Measurements from ENCODE around the gene COX15.

The COX15 gene

DNA sequence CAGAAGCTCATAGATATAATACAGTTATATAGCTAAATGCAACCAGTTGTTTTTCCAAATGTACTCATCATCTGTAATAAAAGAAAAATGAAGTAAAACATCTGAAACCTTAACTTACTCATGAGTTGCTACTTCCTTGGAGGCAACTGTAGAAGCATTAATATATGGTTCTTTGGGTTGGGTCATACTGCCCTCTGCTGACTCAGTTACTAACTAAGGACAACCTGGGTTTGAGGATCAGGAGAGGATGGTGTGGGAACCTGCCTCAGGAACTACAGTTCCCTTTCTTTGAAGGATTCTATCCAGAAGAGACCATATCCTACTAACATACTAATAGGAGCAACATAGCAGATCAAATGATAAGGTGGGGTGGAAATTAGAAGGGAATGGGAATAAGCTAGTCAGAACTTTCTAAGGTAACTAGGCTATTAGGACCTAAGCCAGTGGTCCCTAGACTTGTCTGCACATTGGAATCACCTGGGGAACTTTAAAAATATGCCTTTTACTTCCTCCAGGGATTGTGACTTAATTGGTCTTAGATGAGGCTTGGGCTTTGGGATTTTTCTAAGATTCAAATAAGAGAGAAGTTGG lies 20.7 kb downstream of the COX15 start:
- H3K9me3 ChIP-seq (ENCODE audit: control insufficient read depth, insufficient read depth, low read length): no peaks in the 10 kb centered on the region
- no peak overlapping the region for H3K27ac ChIP-seq (ENCODE audit: low read depth, low read length)
- H3K36me3 ChIP-seq (ENCODE audit: control insufficient read depth, low read length): peaks cover 40% of the 10 kb centered on the region
- no peaks in the 10 kb centered on the region for H3K79me2 ChIP-seq (ENCODE audit: control insufficient read depth, low read length)
- H3K4me2 ChIP-seq (ENCODE audit: low read length): no peak overlapping the region
- H4K20me1 ChIP-seq (ENCODE audit: control insufficient read depth, insufficient read depth, low read depth, low read length): no peaks in the 10 kb centered on the region
- no peak for TF ChIP-seq EZH2phosphoT487 (IDR thresholded peaks at IDR 0.05; ENCODE audit: borderline replicate concordance, low read length)
- peak; percentile 63 for TF ChIP-seq CTCF (IDR thresholded peaks at IDR 0.05; ENCODE audit: low read depth, low read length, poor library complexity, severe bottlenecking)
- no peaks in the 10 kb centered on the region for H3K4me1 ChIP-seq (ENCODE audit: control insufficient read depth, low read length)
- no peaks in the 10 kb centered on the region for H3K27me3 ChIP-seq (ENCODE audit: control insufficient read depth, low read length)
- no peaks in the 10 kb centered on the region for H3F3A ChIP-seq (ENCODE audit: control insufficient read depth, insufficient read depth)
- no peaks in the 10 kb centered on the region for H3K9me2 ChIP-seq (replicated peaks; ENCODE audit: control insufficient read depth, low read length)
- H3K4me3 ChIP-seq (ENCODE audit: low read length): no peak overlapping the region

DNA sequence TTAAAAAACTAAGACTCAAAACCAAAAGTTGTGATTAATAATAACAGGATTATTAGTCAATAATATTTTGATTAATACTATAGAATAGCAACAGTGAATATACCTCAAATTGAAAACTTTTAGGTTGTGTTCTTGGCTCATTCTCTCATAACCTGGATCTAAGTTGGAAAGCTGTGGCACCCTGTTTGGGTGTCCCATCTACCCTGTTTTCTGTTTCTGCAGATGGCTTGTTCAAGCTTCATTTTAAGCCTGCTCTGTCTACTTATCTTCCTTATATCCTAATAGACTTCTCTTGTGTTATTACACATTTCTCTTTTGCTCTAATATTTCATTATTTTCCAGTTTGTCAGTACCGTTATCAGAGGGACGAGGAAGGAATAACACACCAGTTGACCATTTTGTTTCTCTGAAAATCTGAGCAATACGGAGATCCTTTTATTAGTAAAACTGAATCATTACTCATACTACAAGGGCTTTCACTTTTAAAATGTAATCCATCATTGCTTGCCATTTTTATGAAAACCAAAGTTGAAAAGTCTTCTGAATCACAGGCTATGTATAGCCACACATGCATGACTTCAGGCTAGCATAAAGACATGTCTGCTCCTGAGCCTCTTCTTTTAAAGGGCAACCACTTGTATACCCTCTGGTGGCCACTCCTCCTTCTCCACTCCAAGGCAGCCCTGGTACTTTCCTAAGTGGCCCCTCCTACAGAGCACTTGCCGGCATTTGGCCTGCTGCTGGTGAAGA lies 22.3 kb downstream of the COX15 start:
- H3K36me3 ChIP-seq (ENCODE audit: control insufficient read depth, low read length): peaks cover 32% of the 10 kb centered on the region
- no peaks in the 10 kb centered on the region for H3F3A ChIP-seq (ENCODE audit: control insufficient read depth, insufficient read depth)
- H3K4me3 ChIP-seq (ENCODE audit: low read length): no peak overlapping the region
- H3K4me1 ChIP-seq (ENCODE audit: control insufficient read depth, low read length): no peaks in the 10 kb centered on the region
- H3K4me2 ChIP-seq (ENCODE audit: low read length): no peak overlapping the region
- no peaks in the 10 kb centered on the region for H4K20me1 ChIP-seq (ENCODE audit: control insufficient read depth, insufficient read depth, low read depth, low read length)
- H3K27me3 ChIP-seq (ENCODE audit: control insufficient read depth, low read length): no peaks in the 10 kb centered on the region
- H3K27ac ChIP-seq (ENCODE audit: low read depth, low read length): no peak overlapping the region
- H3K9me3 ChIP-seq (ENCODE audit: control insufficient read depth, insufficient read depth, low read length): no peaks in the 10 kb centered on the region
- TF ChIP-seq EZH2phosphoT487 (IDR thresholded peaks at IDR 0.05; ENCODE audit: borderline replicate concordance, low read length) (no peak), CTCF (IDR thresholded peaks at IDR 0.05; ENCODE audit: low read depth, low read length, poor library complexity, severe bottlenecking) (no peak)
- H3K9me2 ChIP-seq (replicated peaks; ENCODE audit: control insufficient read depth, low read length): no peaks in the 10 kb centered on the region
- no peaks in the 10 kb centered on the region for H3K79me2 ChIP-seq (ENCODE audit: control insufficient read depth, low read length)

- no peaks in the 10 kb centered on the region for H3F3A ChIP-seq (ENCODE audit: control insufficient read depth, insufficient read depth)
- H3K4me1 ChIP-seq (ENCODE audit: control insufficient read depth, low read length): no peaks in the 10 kb centered on the region
- no peak overlapping the region for H3K4me3 ChIP-seq (ENCODE audit: low read length)
- peaks cover 24% of the 10 kb centered on the region for H3K36me3 ChIP-seq (ENCODE audit: control insufficient read depth, low read length)
- H3K9me3 ChIP-seq (ENCODE audit: control insufficient read depth, insufficient read depth, low read length): no peaks in the 10 kb centered on the region
- H4K20me1 ChIP-seq (ENCODE audit: control insufficient read depth, insufficient read depth, low read depth, low read length): no peaks in the 10 kb centered on the region
- TF ChIP-seq CTCF (IDR thresholded peaks at IDR 0.05; ENCODE audit: low read depth, low read length, poor library complexity, severe bottlenecking) (no peak), EZH2phosphoT487 (IDR thresholded peaks at IDR 0.05; ENCODE audit: borderline replicate concordance, low read length) (no peak)
- no peak overlapping the region for H3K27ac ChIP-seq (ENCODE audit: low read depth, low read length)
- no peaks in the 10 kb centered on the region for H3K27me3 ChIP-seq (ENCODE audit: control insufficient read depth, low read length)
- H3K79me2 ChIP-seq (ENCODE audit: control insufficient read depth, low read length): no peaks in the 10 kb centered on the region
- no peaks in the 10 kb centered on the region for H3K9me2 ChIP-seq (replicated peaks; ENCODE audit: control insufficient read depth, low read length)
- H3K4me2 ChIP-seq (ENCODE audit: low read length): no peak overlapping the region
These were observed 23.4 kb downstream of the COX15 start for GRCh38 chr10:99708428-99709012.

All from DOHH2 (cell line).